Measurements from ENCODE around the gene VIT. TPM values are rescaled to one million over a fixed set of nuclear protein-coding genes. Genes with fewer than 3 reads are reported as not detected.

The VIT gene
- total and polyA plus RNA-seq, 2 experiments from 2014 or later: 0.25 to 0.33 TPM

- Histone ChIP-seq H3K79me2 (no peaks in the 10 kb centered on the region), H3K4me3 (no peak overlapping the region), H3K27me3 (no peaks in the 10 kb centered on the region), H4K20me1 (ENCODE audit: insufficient read depth, poor library complexity, severe bottlenecking) (no peaks in the 10 kb centered on the region), H3K36me3 (replicated peaks; ENCODE audit: insufficient read depth, low read depth) (no peaks in the 10 kb centered on the region), H3K27ac (no peak overlapping the region), H3K4me2 (no peak overlapping the region), H3K9me2 (replicated peaks; ENCODE audit: insufficient read depth) (no peaks in the 10 kb centered on the region), H3K9me3 (ENCODE audit: low read depth) (no peaks in the 10 kb centered on the region), H3K4me1 (ENCODE audit: insufficient read depth) (no peaks in the 10 kb centered on the region), H2AFZ (no peak overlapping the region)
- TF ChIP-seq EZH2phosphoT487 (IDR thresholded peaks at IDR 0.05; ENCODE audit: low read depth, severe bottlenecking, unreplicated experiment): no peak
- TF ChIP-seq EZH2 (IDR thresholded peaks at IDR 0.05; ENCODE audit: borderline replicate concordance): no peak
- no peak for TF ChIP-seq CTCF (IDR thresholded peaks at IDR 0.05; ENCODE audit: poor library complexity)
- DNase-seq (ENCODE audit: low spot score): no peak
- 96% methylated on average over 2 of the region's 2 CpGs for WGBS (ENCODE audit: low lambda C conversion rate, missing lambda C conversion rate)
These were observed 165.4 kb downstream of the VIT start for GRCh38 chr2:36861896-36862295.

Other genes starting within 250 kb of the VIT start
- 44.0 and 45.2 TPM in 2 replicates for gene FEZ2, start 98.5 kb upstream of the VIT start, total RNA-seq
- gene FEZ2, start 98.5 kb upstream of the VIT start, polyA plus RNA-seq: 14.5 and 19.4 TPM in 2 replicates

All from hepatocyte (in vitro differentiated cells).